ENCODE data around the gene METRN. TPM values are rescaled to one million over a fixed set of nuclear protein-coding genes. Genes with fewer than 3 reads are reported as not detected.

The METRN gene
- total RNA-seq, result 14.1 and 27.2 TPM in 2 replicates

GRCh38 chr16:714558-715476, at the start of gene METRN:
Gene METRN (plus strand): TSS chr16:715118. CDS start chr16:715290, 172 bp downstream.

GRCh38 chr16:667780-668518, 47.0 kb upstream of the METRN start, which contains the start of gene RHOT2:
Gene RHOT2 (plus strand): TSS chr16:668132. CDS start chr16:668200, 68 bp downstream.

GRCh38 chr16:674968-675883, 39.7 kb upstream of the METRN start, which contains the start of gene RHBDL1:
Gene RHBDL1 (plus strand): TSS chr16:675671. CDS start chr16:675791, 120 bp downstream.

GRCh38 chr16:679814-680624, 34.9 kb upstream of the METRN start, which contains the start of gene STUB1:
Gene STUB1 (plus strand): TSS chr16:680410. CDS start chr16:680526, 116 bp downstream.

GRCh38 chr16:684071-684794, 30.7 kb upstream of the METRN start, which contains the start of gene JMJD8:
Gene JMJD8 (minus strand): TSS chr16:684334. CDS start chr16:684319, 15 bp downstream.

GRCh38 chr16:705431-706188, 9.3 kb upstream of the METRN start, which contains the start of gene FBXL16:
Gene FBXL16 (minus strand): TSS chr16:705801. CDS start chr16:697405, 8,396 bp downstream.

GRCh38 chr16:720990-721764, 6.3 kb downstream of the METRN start, which contains the start of gene ANTKMT:
Gene ANTKMT (plus strand): TSS chr16:721146. CDS start chr16:721275, 129 bp downstream.

GRCh38 chr16:726438-727290, 11.7 kb downstream of the METRN start, which contains the start of the genes CCDC78 and HAGHL:
Gene CCDC78 (minus strand): TSS chr16:726443. CDS start chr16:726367, 76 bp downstream.
Gene HAGHL (plus strand): TSS chr16:727106. CDS start chr16:727510, 404 bp downstream.

GRCh38 chr16:740764-741505, 26.0 kb downstream of the METRN start, which contains the start of gene CIAO3:
Gene CIAO3 (minus strand): TSS chr16:740997. CDS start chr16:740985, 12 bp downstream.

GRCh38 chr16:760545-761343, 45.8 kb downstream of the METRN start, which contains the start of gene MSLN:
Gene MSLN (plus strand): TSS chr16:760734. CDS start chr16:762681, 1,947 bp downstream.

Other genes with a start within 250 kb of the METRN start
- gene CAPN15, start 187.4 kb upstream of the METRN start, total RNA-seq, result 18.3 and 25.2 TPM in 2 replicates
- not detected in 2 replicates for gene PRR35, start 154.7 kb upstream of the METRN start, total RNA-seq
- gene NHLRC4, start 148.1 kb upstream of the METRN start, total RNA-seq, result 2.2 and 2.3 TPM in 2 replicates
- 15.1 and 15.9 TPM in 2 replicates for gene PIGQ, start 145.2 kb upstream of the METRN start, total RNA-seq
- 9.2 and 10.9 TPM in 2 replicates for gene RAB40C, start 125.1 kb upstream of the METRN start, total RNA-seq
- under 0.01 and 0.09 TPM in 2 replicates for gene WFIKKN1, start 84.1 kb upstream of the METRN start, total RNA-seq
- gene METTL26, start 78.8 kb upstream of the METRN start, total RNA-seq, result 46.4 and 47.7 TPM in 2 replicates
- 6.9 and 9.4 TPM in 2 replicates for gene MCRIP2, start 73.3 kb upstream of the METRN start, total RNA-seq
- gene WDR90, start 65.8 kb upstream of the METRN start, total RNA-seq, result 6.2 and 6.4 TPM in 2 replicates
- gene RHOT2, start 47.0 kb upstream of the METRN start, total RNA-seq, result 23.5 and 23.8 TPM in 2 replicates
- 0.17 TPM in 1 of 2 replicates, not detected in the other for gene RHBDL1, start 39.4 kb upstream of the METRN start, total RNA-seq
- 71.7 and 89.8 TPM in 2 replicates for gene STUB1, start 34.7 kb upstream of the METRN start, total RNA-seq
- gene JMJD8, start 30.8 kb upstream of the METRN start, total RNA-seq, result 17.9 and 18.5 TPM in 2 replicates
- gene WDR24, start 24.7 kb upstream of the METRN start, total RNA-seq, result 1.7 and 2.5 TPM in 2 replicates
- gene FBXL16, start 9.3 kb upstream of the METRN start, total RNA-seq, result under 0.01 and 0.09 TPM in 2 replicates
- 12.2 and 13.8 TPM in 2 replicates for gene ANTKMT, start 6.0 kb downstream of the METRN start, total RNA-seq
- 0.22 and 0.34 TPM in 2 replicates for gene CCDC78, start 11.3 kb downstream of the METRN start, total RNA-seq
- gene HAGHL, start 12.0 kb downstream of the METRN start, total RNA-seq, result 4.6 and 4.7 TPM in 2 replicates
- gene CIAO3, start 25.9 kb downstream of the METRN start, total RNA-seq, result 23.0 and 30.9 TPM in 2 replicates
- gene MSLN, start 45.6 kb downstream of the METRN start, total RNA-seq, result 0.17 TPM in 1 of 2 replicates, not detected in the other
- gene RPUSD1, start 73.3 kb downstream of the METRN start, total RNA-seq, result 19.3 and 19.5 TPM in 2 replicates
- gene CHTF18, start 73.5 kb downstream of the METRN start, total RNA-seq, result 3.1 and 3.3 TPM in 2 replicates
- not detected in 2 replicates for gene GNG13, start 85.6 kb downstream of the METRN start, total RNA-seq

Data from dermis lymphatic vessel endothelial cell (primary cell).